GM19043 (cell line): ENCODE results near the gene TNN.
"Not testable (repeated sequence)": the region's sequence is repeated elsewhere in the genome, so short reads cannot be mapped to it uniquely, and the experiment has no call there.

Source experiments
- ATAC-seq: cut with Tn5 transposase; IDR thresholded peaks from one replicate; pipeline ENCODE4 v1.9.1; 2021; ENCODE audit warnings: low read depth; ENCODE audit not compliant: unreplicated experiment

TNN gene

GRCh38 chr1:175071276-175071943 lies 3.8 kb downstream of the TNN start:
- ATAC-seq = no peak

- peak; percentile 89 for ATAC-seq
These were observed 4.7 kb downstream of the TNN start for GRCh38 chr1:175072099-175072951.

DNA sequence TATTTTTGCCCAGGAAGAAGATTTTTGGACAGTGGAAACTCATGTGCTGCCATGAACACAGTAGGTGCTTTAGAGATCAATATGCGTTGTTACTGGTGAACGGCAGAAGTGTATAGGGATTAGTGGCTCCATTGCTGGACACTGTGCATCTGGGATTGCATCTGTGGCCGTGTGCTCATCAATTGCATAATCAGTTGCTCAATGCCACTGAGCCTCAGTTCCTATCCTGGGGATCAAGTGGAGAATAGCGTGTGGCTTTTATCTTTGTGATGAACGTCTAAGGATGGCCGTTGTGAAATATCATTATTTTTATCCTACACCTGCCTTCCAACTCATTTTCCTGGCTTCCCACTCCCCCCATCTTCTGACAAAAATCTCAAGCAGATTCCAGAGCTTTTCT lies 5.4 kb downstream of the TNN start:
- ATAC-seq = no peak

DNA sequence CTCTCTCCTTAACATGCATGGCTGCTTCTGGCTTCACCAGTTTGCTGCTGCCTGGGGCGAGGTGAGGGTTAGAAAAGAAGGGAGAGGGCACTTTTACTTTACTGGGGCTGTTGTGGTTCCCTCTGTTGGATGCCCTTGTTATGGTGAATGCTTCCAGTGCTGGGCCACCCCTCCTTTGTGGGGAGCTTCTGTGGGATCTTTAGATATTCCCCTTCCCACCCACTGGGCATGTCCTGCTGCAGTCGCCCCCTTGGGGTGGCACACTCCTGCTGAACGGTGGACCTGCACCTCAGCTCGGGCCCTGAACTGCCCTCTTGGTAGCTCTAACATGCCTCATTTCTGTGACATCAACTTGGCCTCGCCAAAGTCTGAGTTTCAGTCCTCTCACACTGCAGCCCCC lies 6.0 kb downstream of the TNN start:
- no peak for ATAC-seq

DNA sequence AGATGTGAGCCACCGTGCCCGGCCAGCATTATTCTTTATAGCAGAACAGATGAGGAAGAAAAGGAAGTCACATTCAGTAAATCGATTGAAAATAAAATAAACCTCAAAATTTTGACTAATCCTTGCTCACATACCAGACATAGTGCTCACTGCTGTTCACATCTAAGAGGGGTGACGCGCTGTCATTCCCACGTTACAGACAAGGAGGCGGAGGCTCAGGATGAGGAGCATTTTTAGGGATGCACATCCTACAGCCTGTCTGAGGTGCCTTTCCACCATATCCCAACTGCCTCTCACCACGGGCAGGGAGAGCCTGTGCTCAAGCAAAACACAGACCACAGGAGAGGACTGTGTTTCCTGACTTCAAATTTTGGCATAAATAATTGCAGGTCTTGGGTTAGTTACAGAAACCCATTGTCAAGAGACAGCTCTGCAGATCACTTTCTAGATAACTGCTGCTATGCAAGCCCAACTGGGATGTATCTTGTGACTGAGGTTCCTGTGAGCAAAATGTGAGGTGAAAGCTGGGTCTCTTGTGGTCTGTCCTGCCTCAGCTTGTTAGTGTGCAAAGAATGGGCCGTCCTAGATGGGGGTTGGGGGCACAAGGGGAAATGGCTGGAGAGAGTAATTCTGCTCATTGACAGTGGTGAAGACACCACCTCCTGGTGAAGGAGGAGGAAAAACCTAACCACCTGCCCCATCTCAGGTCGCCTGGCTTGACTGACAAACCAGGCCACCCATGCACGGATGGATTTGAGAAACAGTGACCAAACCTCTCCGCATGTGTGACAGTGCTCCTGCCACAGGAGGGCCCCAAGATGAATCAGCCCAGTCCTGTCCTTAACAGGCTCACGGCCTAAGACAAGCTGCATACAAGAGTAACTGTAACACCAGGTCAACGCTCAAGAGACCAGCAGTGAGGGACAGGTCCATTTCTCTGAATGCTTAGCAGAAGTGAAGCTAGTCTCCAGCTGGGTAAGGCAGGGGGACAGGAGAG lies 8.2 kb downstream of the TNN start:
- ATAC-seq = no peak

- ATAC-seq = no peak
These were observed 9.9 kb downstream of the TNN start for GRCh38 chr1:175077356-175078030.

- no peak for ATAC-seq
These were observed 11.0 kb downstream of the TNN start for GRCh38 chr1:175078629-175079028.

DNA sequence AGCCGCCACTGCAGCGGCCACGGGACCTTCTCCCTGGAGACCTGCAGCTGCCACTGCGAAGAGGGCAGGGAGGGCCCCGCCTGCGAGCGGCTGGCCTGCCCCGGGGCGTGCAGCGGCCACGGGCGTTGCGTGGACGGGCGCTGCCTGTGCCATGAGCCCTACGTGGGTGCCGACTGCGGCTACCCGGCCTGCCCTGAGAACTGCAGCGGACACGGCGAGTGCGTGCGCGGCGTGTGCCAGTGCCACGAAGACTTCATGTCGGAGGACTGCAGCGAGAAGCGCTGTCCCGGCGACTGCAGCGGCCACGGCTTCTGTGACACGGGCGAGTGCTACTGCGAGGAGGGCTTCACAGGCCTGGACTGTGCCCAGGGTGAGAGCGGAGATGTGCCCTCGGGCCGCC lies 11.7 kb downstream of the TNN start:
- ATAC-seq = no peak

DNA sequence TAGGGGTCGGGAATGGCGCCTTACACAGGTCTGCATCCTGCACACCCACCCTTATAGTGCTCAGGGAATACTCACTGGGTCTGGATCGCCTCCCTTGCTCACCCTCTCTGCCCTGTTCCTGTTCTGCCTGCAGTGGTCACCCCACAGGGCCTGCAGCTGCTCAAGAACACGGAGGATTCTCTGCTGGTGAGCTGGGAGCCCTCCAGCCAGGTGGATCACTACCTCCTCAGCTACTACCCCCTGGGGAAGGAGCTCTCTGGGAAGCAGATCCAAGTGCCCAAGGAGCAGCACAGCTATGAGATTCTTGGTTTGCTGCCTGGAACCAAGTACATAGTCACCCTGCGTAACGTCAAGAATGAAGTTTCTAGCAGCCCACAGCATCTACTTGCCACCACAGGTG lies 12.4 kb downstream of the TNN start:
- no peak for ATAC-seq

GRCh38 chr1:175081983-175082382 lies 14.3 kb downstream of the TNN start:
- no peak for ATAC-seq

DNA sequence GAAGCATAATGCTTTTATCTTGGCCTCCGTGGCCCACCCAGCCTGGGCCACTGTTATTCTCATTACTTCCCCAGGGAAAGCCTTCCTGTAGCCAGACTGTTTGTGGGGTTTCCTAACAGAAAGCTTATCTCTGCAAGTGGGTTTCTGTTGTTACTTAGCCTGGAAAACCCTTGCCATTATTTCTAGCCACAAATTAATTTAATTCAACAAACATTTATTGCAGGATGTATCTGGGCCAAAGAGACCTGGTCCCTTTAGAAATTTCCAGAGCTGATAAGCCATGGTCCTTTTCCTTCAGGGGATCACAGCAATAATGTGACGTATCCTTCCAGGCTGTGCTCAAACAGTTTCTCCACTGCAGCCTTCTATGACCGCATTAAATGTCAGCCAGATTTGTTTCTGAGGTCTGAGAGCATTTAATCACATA lies 20.9 kb downstream of the TNN start:
- no peak for ATAC-seq

DNA sequence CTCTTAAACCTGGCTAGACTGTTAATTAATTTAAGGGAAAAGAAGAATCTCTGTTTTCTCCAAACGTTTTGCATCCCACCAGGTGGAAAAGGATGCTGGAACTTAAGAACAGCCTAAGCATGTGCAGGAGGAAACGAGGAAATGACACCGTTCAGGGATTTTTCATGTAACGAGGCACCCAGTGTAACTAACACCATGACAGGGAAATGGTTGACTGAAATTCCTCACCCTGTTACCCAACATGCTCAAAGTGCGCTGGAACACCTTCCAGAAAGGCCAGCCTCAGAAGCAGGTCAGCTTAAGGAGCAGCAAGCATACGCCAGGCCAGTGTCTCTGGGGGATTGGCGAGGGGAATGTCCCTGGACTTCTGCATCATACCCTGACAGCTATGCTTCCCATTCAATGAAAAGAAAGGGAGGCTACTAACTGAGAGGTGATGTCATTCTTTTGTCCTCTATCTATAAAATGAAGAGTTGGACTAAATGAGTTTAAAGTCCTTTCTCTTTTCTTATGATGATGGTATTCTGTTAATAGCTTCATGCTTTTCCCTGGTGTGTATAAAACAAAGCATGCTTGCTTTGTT lies 21.6 kb downstream of the TNN start:
- ATAC-seq = no peak

GRCh38 chr1:175090780-175091179 lies 23.1 kb downstream of the TNN start:
- no peak for ATAC-seq

DNA sequence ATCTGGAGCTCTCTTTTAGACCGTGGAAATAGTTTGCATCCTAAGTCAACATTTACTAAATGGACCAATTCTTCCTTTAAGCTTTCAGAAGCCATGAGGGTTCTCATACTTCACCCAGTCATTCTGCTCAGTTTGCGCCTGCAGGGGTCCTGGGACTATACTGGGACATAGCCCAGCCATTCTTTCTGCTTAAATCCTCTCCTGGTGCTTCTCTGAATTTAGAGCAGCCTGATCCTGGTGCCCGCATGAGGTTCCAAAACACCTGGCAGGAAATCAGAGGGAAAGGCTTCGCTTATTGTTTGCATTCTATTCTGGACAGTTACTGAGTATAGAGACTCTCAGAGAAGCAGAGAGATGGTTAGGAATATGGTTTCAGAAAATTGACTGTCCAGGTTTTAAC lies 27.0 kb downstream of the TNN start:
- no peak for ATAC-seq

DNA sequence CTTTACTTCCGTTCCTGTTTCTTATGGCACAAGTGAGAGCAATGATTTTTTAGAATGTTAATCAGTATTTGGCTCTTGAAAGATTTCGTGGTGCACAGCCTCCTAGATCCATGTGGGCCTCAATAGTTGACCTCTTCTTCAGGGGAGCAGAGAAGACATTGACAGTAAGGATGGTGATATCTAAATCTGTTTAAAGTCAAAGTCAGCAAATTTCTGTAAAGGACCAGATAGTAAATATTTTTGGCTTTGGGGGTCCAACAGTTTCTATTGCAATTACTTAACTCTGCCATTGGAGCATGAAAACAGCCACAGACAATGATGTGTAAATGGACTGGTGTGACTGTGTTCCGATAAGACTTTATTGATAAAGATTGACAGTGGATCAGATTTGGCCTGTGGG lies 27.4 kb downstream of the TNN start:
- no peak for ATAC-seq

DNA sequence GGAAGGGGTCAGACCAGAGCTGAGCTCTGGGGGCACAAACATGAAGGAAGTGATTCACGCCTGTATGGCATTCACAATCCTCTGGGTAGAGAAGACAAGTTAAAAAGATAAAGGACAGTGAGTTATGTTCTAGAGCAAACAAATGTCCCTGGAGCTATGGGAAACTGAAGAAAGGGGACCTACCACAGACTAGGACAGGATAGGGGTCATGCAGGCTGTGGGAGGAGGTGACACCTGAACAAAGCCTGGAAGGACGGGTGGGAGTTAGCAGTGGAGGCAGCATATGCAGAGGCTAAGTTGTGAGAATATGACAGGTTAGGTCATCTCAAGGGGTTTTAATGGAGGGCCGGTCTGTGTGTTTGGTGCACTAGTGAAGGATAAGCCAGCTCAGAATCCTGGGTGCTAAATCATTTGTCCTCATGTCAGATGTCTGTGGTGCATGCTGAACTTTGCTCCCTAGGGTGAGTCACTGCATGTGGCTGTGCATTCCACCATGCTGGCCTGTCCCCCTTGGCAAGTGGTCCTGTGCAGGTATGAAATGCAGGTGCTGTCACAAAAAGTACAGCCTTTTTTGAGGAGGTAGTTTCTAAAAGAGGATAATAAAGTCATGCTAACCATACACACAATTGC lies 28.5 kb downstream of the TNN start:
- no peak for ATAC-seq

DNA sequence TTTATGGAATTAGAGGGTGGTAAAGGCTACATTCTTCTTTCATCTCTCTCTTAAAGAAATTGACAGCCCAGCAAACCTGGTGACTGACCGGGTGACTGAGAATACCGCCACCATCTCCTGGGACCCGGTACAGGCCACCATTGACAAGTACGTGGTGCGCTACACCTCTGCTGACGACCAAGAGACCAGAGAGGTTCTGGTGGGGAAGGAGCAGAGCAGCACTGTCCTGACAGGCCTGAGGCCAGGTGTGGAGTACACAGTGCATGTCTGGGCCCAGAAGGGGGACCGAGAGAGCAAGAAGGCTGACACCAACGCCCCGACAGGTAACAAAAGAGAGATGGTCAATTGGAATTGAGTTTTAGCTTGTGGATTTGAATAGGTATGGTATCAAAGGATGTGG lies 29.7 kb downstream of the TNN start:
- ATAC-seq = no peak

- ATAC-seq = no peak
These were observed 32.3 kb downstream of the TNN start for GRCh38 chr1:175099916-175100315.

DNA sequence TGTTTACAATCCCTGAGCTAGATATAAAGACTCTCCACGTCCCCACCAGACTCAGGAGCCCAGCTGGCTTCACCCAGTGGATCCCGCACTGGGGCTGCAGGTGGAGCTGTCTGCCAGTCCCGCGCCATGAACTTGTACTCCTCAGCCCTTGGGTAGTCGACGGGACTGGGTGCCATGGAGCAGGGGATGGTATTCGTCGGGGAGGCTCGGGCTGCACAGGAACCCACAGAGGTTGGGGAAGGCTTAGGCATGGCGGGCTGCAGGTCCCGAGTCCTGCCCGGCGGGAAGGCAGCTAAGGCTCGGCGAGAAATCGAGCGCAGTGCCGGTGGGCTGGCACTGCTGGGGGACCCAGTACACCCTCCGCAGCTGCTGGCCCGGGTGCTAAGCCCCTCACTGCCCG lies 34.5 kb downstream of the TNN start:
- not testable (repeated sequence) for ATAC-seq

DNA sequence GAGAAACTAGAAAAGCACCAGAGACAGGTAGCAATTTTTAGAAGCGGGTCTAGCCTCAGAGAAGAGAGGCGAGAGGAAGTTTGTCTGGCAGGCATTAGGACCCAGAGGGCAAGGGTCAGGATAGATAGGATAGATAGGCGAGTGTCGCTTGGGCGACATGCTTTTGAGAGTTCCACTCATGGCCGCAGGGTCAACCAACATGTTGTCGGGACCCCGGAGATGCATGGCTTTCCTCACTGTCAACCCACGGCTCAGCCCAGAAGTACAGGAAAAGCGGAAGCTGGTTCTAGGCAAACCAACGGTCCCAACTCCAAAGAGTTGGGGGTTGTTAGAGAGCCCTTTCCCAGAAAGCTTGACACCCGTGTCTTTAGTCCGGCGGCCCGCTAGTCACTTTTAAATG lies 38.9 kb downstream of the TNN start:
- not testable (repeated sequence) for ATAC-seq
